Stimulated activated CD4-positive, alpha-beta T cell treated with anti-CD3 and anti-CD28 coated beads, Interleukin-1b, Interleukin-23, amount 100 ng/mL, for 1 hour (primary cell): ENCODE results near the gene MGAT5B.
"Not testable (repeated sequence)": the region's sequence is repeated elsewhere in the genome, so short reads cannot be mapped to it uniquely, and the experiment has no call there.

ENCODE experiments used
- DNase-seq, 2 donors: peaks; one replicate each; pipeline ENCODE4 v3.0.0-alpha.2; 2020; ENCODE audit warnings: low read depth in 2 of 2

Gene MGAT5B

DNA sequence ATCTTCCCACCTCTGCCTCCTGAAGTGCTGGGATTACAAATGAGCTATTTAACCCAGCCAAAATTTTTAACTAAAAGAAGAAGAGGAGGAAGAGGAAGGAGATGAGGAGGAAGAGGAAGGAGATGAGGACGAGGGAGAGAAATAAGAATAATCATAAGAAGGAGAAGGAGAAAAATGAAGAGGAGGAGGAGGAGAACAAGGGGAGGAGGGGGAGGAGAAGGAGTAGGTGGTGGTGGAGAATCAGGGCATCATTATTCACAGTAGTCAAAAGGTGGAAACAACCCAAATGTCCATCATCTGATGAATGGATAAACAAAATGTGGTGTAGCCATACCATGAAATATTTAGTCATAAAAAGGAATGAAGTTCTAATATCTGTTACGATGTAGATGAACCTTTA, 21.2 kb upstream of the MGAT5B start:
- no peak for DNase-seq

GRCh38 chr17:76848670-76849069, 19.5 kb upstream of the MGAT5B start:
- DNase-seq, result no peak

- DNase-seq, result not testable (repeated sequence)
Measured at GRCh38 chr17:76849160-76849559, 19.0 kb upstream of the MGAT5B start.

- no peak for DNase-seq
Measured at GRCh38 chr17:76852843-76853242, 15.4 kb upstream of the MGAT5B start.

- no peak for DNase-seq
Measured at GRCh38 chr17:76855105-76855504, 13.1 kb upstream of the MGAT5B start.

DNA sequence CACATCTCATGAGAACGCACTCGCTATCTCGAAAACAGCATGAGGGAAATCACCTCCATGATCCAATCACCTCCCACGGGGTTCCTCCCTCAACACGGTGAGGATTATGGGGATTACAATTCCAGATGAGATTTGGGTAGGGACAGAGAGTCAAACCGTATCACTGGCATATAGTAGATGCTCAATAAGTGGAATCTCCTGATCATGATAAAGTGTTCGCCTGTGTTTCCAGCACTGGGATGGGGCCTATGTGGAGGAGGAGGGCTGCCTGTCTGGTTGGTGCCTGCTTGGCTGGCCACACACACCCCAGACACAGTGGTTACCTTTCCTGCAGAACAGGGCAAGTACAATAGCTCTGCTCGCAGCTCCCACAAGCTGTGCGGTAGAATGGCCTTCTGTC, 6.1 kb upstream of the MGAT5B start:
- DNase-seq, result no peak

GRCh38 chr17:76862494-76862893, 5.7 kb upstream of the MGAT5B start:
- DNase-seq, result no peak

- no peak for DNase-seq
Measured at GRCh38 chr17:76864024-76864423, 4.2 kb upstream of the MGAT5B start.

GRCh38 chr17:76865174-76865573, 3.0 kb upstream of the MGAT5B start:
- DNase-seq, result no peak

DNA sequence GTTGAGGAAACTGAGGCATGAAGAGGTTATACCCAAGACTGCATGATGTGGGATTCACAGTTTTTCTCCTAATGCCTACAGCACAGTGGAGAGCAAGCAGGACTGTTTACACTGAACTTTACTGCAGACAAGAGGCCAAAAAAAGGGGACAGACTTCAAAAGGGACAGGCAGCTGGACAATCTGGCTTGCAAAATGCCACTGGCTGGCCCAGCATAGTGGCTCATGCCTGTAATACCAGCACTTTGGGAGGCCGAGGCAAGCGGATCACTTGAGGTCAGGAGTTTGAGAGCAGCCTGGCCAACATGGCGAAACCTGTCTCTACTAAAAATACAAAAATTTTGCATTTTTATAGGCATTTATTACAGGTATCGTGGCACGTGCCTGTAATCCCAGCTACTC, 2.0 kb upstream of the MGAT5B start:
- DNase-seq, result no peak

- DNase-seq, result no peak
Measured at GRCh38 chr17:76866774-76867577, 1.2 kb upstream of the MGAT5B start.

DNA sequence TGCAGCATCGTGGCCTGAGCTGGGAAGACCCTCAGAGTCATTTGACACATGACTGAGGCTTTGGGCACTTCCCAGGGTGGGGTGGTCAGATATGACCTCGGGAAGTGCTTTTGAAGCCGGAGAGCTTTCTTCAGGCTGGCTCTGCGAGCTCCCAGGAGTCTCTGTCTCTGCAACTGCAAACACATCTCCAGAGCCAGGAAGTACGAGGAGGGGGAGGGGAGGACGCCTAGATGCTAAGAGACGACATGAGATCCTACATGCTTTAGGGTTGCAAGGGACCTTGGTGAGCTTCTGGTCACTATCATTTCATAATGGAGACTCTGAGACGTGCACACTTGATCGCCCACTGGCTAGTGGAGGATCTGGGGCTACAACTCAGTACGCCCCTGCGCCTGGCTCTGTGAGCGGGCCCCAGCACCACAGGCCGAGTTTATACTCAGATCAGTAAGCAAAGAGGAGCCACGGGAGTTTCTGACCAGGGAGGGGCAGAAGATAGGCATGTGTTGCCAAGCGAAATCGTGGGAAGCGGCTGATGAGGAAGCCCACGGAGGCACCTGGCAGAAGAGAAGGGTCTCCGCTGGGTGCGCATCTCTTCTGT, 527 bp upstream of the MGAT5B start:
- DNase-seq, result no peak

- no peak for DNase-seq
Measured at GRCh38 chr17:76868669-76869495, 678 bp downstream of the MGAT5B start.

GRCh38 chr17:76869496-76870376, 1.5 kb downstream of the MGAT5B start:
- no peak for DNase-seq

- DNase-seq, result no peak
Measured at GRCh38 chr17:76870377-76870714, 2.1 kb downstream of the MGAT5B start.

DNA sequence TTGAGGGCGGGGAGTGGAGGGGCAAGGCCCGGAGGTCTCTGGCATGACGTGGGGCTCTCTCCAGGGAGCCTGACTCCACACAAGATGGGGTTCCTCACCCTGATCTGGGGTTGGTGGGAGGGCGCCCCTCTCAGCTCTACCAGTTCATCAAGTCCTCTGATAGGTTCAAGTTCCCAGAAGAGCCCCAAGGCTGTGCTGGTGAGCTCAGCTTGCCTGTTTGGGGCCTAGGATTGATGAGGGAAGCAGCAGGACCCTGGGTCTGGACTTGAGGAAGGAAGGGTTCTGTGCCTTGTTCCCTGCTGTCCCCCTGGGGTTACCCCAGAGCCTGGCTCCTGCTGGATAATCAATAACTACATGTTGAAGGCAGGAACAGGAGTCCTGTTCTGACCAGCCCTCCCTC, 3.5 kb downstream of the MGAT5B start:
- no peak for DNase-seq

GRCh38 chr17:76872221-76872873, 4.1 kb downstream of the MGAT5B start:
- DNase-seq, result no peak

DNA sequence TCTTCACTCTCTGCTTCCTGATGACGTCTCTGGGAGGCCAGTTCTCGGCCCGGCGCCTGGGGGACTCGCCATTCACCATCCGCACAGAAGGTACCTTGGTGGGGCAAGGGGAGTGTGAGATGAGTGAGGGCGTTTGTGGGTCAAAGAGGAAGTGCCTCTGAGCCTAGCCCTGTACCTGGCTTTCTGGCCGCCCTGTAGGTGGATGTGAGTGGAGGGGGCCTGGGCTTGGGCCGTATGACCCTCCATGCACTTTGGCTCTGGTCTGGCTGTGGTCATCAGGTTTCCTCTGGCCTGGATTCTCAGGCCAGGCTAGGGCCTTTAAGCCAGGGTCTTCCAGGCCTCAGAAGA, 4.6 kb downstream of the MGAT5B start:
- DNase-seq, result no peak

- DNase-seq, result no peak
Measured at GRCh38 chr17:76873856-76874255, 5.7 kb downstream of the MGAT5B start.

- no peak for DNase-seq
Measured at GRCh38 chr17:76877437-76877836, 9.2 kb downstream of the MGAT5B start.

DNA sequence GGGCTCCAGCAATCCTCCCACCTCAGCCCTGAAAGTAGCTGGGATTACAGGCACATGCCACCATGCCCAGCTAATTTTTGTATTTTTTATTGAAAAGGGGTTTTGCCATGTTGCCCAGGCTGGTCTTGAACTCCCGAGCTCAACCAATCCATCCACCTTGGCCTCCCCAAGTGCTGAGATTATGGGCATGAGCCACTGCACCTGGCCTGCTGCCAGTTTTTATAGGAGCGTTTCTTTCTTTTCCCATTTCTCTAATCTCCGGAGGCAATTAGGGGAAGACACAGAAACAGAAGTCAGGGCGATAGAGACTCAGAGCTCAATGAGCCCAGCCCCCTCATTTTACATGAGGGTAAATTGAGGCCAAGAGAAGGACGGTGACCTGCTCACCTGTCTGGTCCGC, 10.4 kb downstream of the MGAT5B start:
- no peak for DNase-seq
